ENCODE data around the gene CGN.

The CGN gene

GRCh38 chr1:151502859-151503780, 8.1 kb upstream of the CGN start:
- Mint-ChIP-seq H3K36me3 (ENCODE audit: insufficient read depth) (no peaks in the 10 kb centered on the region), H3K9me3 (no peaks in the 10 kb centered on the region), H3K4me3 (no peak overlapping the region), H3K4me1 (no peaks in the 10 kb centered on the region), H3K27ac (ENCODE audit: low read depth) (no peak overlapping the region), H3K27me3 (no peaks in the 10 kb centered on the region)
- DNase-seq (ENCODE audit: low spot score in 2 of 2), result no peak
- ATAC-seq (replicated peaks; ENCODE audit: extremely low read depth, poor library complexity, severe bottlenecking), result no peak

DNA sequence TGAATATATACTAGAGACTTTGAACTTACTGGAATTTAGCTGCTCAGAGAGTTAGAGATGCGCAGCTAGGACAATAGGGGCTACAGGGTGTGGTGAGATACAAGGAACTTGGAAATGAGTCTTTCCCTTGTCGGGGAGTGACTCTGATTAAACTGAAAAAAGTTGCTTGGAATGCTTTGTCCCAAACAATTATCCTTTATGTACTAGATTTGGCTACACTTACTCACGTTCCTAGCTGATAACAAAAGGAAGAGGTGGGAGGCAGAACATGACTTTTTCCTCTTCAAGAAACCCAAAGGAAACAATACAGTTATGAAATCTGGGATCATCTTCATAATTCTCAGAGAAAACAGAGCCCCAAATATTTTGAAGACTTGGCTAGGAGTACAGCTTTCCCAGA, 6.9 kb upstream of the CGN start:
- H3K4me3 Mint-ChIP-seq, result no peak overlapping the region
- ATAC-seq (replicated peaks; ENCODE audit: extremely low read depth, poor library complexity, severe bottlenecking) (no peak), DNase-seq (ENCODE audit: low spot score in 2 of 2) (no peak)
- no peaks in the 10 kb centered on the region for H3K9me3 Mint-ChIP-seq
- no peak overlapping the region for H3K27ac Mint-ChIP-seq (ENCODE audit: low read depth)
- H3K36me3 Mint-ChIP-seq (ENCODE audit: insufficient read depth), result no peaks in the 10 kb centered on the region
- no peaks in the 10 kb centered on the region for H3K4me1 Mint-ChIP-seq
- no peaks in the 10 kb centered on the region for H3K27me3 Mint-ChIP-seq

DNA sequence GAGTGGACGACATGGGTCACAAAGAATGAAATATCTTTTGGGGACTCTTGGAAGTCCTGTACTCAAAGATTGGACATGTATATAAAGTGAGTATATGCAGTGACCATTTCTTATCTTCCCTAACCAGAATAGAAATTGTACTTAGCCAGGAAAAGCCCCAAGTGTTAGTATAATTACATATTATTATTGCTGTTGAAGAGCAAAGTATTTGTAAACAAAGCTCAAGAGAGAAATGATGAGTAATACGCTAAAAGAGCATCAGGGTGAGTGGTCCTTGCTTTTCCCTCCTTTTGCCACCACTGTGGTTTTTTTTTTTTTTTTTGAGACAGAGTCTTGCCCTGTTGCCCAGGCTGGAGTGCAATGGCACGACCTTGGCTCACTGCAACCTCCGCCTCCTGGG, 6.4 kb upstream of the CGN start:
- Mint-ChIP-seq H3K36me3 (ENCODE audit: insufficient read depth) (no peaks in the 10 kb centered on the region), H3K27me3 (no peaks in the 10 kb centered on the region), H3K4me3 (no peak overlapping the region), H3K9me3 (no peaks in the 10 kb centered on the region), H3K4me1 (no peaks in the 10 kb centered on the region), H3K27ac (ENCODE audit: low read depth) (no peak overlapping the region)
- no peak for DNase-seq (ENCODE audit: low spot score in 2 of 2)
- no peak for ATAC-seq (replicated peaks; ENCODE audit: extremely low read depth, poor library complexity, severe bottlenecking)

- H3K4me1 Mint-ChIP-seq, result peaks cover 14% of the 10 kb centered on the region
- no peaks in the 10 kb centered on the region for H3K27me3 Mint-ChIP-seq
- ATAC-seq (replicated peaks; ENCODE audit: extremely low read depth, poor library complexity, severe bottlenecking), result no peak
- no peaks in the 10 kb centered on the region for H3K9me3 Mint-ChIP-seq
- no peak overlapping the region for H3K4me3 Mint-ChIP-seq
- peaks cover 3% of the 10 kb centered on the region for H3K36me3 Mint-ChIP-seq (ENCODE audit: insufficient read depth)
- no peak overlapping the region for H3K27ac Mint-ChIP-seq (ENCODE audit: low read depth)
- DNase-seq (ENCODE audit: low spot score in 2 of 2), result no peak
Measured at GRCh38 chr1:151508833-151509232, 2.4 kb upstream of the CGN start.

DNA sequence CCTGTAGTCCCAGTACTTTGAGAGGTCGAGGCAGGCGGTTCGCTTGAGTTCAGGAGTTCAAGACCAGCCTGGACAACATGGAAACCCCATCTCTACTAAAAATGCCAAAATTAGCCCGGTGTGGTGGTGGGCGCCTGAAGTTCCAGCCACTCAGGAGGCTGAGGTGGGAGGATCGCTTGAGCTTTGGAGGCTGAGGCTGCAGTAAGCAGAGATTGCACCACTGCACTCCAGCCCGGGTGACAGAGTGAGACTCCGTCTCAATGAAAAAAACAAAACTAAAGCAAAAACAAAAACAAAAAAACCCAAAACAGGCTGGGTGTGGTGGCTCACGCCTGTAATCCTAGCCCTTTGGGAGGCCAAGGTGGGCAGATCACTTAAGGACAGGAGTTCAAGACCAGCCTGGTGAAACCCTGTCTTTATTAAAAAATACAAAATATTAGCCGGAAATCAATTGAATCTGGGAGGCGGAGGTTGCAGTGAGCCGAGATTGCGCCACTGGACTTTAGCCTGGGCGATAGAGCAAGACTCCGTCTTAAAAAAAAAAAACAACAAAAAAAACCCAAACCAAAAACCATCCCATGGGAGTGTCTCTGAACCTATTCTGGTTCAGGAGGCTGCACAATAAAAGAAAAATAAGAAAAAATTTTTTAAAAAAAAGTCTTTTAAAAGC, 1.7 kb upstream of the CGN start:
- H3K4me1 Mint-ChIP-seq, result peaks cover 16% of the 10 kb centered on the region
- H3K9me3 Mint-ChIP-seq, result no peaks in the 10 kb centered on the region
- no peak overlapping the region for H3K27ac Mint-ChIP-seq (ENCODE audit: low read depth)
- H3K27me3 Mint-ChIP-seq, result no peaks in the 10 kb centered on the region
- ATAC-seq (replicated peaks; ENCODE audit: extremely low read depth, poor library complexity, severe bottlenecking) (no peak), DNase-seq (ENCODE audit: low spot score in 2 of 2) (no peak)
- peaks cover 3% of the 10 kb centered on the region for H3K36me3 Mint-ChIP-seq (ENCODE audit: insufficient read depth)
- H3K4me3 Mint-ChIP-seq, result no peak overlapping the region

- peaks cover 16% of the 10 kb centered on the region for H3K4me1 Mint-ChIP-seq
- no peak for DNase-seq (ENCODE audit: low spot score in 2 of 2)
- H3K27ac Mint-ChIP-seq (ENCODE audit: low read depth), result no peak overlapping the region
- no peaks in the 10 kb centered on the region for H3K27me3 Mint-ChIP-seq
- H3K36me3 Mint-ChIP-seq (ENCODE audit: insufficient read depth), result peaks cover 3% of the 10 kb centered on the region
- no peaks in the 10 kb centered on the region for H3K9me3 Mint-ChIP-seq
- peak overlapping the region; percentile 96 for H3K4me3 Mint-ChIP-seq
- ATAC-seq (replicated peaks; ENCODE audit: extremely low read depth, poor library complexity, severe bottlenecking), result no peak
Measured at GRCh38 chr1:151510020-151510405, 1.2 kb upstream of the CGN start.

DNA sequence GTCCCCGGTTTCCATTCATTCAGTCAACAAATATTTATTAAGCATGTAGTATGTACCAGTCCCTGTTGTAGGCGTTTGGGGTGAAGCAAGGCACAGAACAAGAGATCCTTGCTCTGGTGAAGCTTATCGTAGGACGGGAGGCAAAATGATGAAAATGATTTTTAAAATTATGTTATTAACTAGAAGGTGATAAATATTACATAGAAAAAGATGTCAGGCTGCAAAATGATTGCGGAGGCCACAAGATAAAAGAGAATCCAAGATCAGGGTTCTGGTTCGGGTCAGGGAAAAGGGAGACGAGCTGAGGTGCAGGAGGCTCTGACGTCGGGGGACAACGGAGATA, 602 bp upstream of the CGN start:
- H3K9me3 Mint-ChIP-seq, result no peaks in the 10 kb centered on the region
- peaks cover 3% of the 10 kb centered on the region for H3K36me3 Mint-ChIP-seq (ENCODE audit: insufficient read depth)
- DNase-seq (ENCODE audit: low spot score in 2 of 2), result no peak
- peak overlapping the region; percentile 96 for H3K4me3 Mint-ChIP-seq
- peak overlapping the region; percentile 82 for H3K27ac Mint-ChIP-seq (ENCODE audit: low read depth)
- peak; percentile 21 for ATAC-seq (replicated peaks; ENCODE audit: extremely low read depth, poor library complexity, severe bottlenecking)
- no peaks in the 10 kb centered on the region for H3K27me3 Mint-ChIP-seq
- H3K4me1 Mint-ChIP-seq, result peaks cover 16% of the 10 kb centered on the region

DNA sequence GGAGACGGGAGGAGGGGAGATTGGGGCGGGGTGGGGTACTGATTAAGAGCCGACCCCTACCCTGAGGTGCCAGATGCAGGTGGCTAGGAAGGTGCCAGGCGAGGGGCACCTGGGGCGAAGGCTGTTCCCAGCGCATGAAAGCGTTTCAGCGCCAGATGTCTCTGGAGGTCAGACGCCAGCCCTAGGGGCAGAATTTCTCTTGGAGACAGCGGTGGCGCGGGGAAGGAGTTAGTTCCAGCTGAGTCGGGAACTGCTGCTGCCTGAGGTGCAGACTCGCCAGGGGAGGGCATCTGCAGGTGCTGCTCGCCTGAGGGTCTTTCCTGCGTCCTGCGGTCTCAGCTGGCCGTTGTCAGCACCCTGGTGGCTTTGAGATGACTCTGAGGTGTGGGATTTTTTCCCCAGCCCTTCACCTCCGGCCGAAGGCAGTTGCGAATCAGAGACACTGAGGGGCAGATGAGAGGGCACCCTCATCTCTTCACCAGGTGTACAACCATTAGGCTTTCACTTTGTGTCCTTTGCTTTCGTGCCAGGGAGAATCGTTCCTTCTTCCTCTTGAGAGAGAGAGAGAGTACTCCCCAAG, 539 bp downstream of the CGN start:
- ATAC-seq (replicated peaks; ENCODE audit: extremely low read depth, poor library complexity, severe bottlenecking) (peak; percentile 33), DNase-seq (ENCODE audit: low spot score in 2 of 2) (no peak)
- H3K4me3 Mint-ChIP-seq, result peak overlapping the region; percentile 96
- no peaks in the 10 kb centered on the region for H3K9me3 Mint-ChIP-seq
- H3K27me3 Mint-ChIP-seq, result no peaks in the 10 kb centered on the region
- no peak overlapping the region for H3K27ac Mint-ChIP-seq (ENCODE audit: low read depth)
- H3K4me1 Mint-ChIP-seq, result peaks cover 16% of the 10 kb centered on the region
- H3K36me3 Mint-ChIP-seq (ENCODE audit: insufficient read depth), result peaks cover 3% of the 10 kb centered on the region

GRCh38 chr1:151512326-151512725, 1.1 kb downstream of the CGN start:
- H3K4me3 Mint-ChIP-seq, result peak overlapping the region; percentile 96
- no peak overlapping the region for H3K27ac Mint-ChIP-seq (ENCODE audit: low read depth)
- H3K4me1 Mint-ChIP-seq, result peaks cover 16% of the 10 kb centered on the region
- no peaks in the 10 kb centered on the region for H3K27me3 Mint-ChIP-seq
- no peak for ATAC-seq (replicated peaks; ENCODE audit: extremely low read depth, poor library complexity, severe bottlenecking)
- peaks cover 3% of the 10 kb centered on the region for H3K36me3 Mint-ChIP-seq (ENCODE audit: insufficient read depth)
- no peaks in the 10 kb centered on the region for H3K9me3 Mint-ChIP-seq
- no peak for DNase-seq (ENCODE audit: low spot score in 2 of 2)

GRCh38 chr1:151512801-151513625, 1.8 kb downstream of the CGN start:
- ATAC-seq (replicated peaks; ENCODE audit: extremely low read depth, poor library complexity, severe bottlenecking) (no peak), DNase-seq (ENCODE audit: low spot score in 2 of 2) (no peak)
- Mint-ChIP-seq H3K27ac (ENCODE audit: low read depth) (no peak overlapping the region), H3K4me1 (peaks cover 16% of the 10 kb centered on the region), H3K4me3 (peak overlapping the region; percentile 7), H3K9me3 (no peaks in the 10 kb centered on the region), H3K36me3 (ENCODE audit: insufficient read depth) (peaks cover 3% of the 10 kb centered on the region), H3K27me3 (no peaks in the 10 kb centered on the region)

DNA sequence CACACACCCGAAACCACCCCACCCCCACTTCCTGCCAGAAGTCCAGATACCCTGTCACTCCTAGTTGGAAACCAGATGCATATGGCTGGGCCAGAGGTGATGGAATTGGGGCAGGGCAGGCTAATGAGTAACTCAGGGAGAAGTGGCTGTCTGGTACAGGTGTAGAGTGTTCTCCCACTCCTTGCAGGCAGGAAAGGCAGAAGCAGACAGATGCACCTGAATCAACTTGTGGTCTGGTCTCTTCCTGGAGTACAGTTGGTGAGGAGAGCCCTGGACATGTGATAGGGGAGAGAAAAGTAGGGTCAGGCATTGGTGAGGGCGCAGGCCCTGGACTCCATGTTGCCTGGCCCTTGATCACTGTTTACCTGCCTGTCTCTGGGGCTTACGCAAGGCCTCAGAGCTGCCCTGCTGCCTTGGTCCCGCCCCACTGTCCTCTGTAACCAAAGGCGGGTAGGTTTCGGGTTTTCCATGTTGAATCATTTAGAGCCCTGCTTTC, 2.5 kb downstream of the CGN start:
- Mint-ChIP-seq H3K27me3 (no peaks in the 10 kb centered on the region), H3K4me3 (peak overlapping the region; percentile 7), H3K9me3 (no peaks in the 10 kb centered on the region), H3K36me3 (ENCODE audit: insufficient read depth) (peaks cover 3% of the 10 kb centered on the region), H3K4me1 (peaks cover 16% of the 10 kb centered on the region), H3K27ac (ENCODE audit: low read depth) (no peak overlapping the region)
- DNase-seq (ENCODE audit: low spot score in 2 of 2) (no peak), ATAC-seq (replicated peaks; ENCODE audit: extremely low read depth, poor library complexity, severe bottlenecking) (no peak)

DNA sequence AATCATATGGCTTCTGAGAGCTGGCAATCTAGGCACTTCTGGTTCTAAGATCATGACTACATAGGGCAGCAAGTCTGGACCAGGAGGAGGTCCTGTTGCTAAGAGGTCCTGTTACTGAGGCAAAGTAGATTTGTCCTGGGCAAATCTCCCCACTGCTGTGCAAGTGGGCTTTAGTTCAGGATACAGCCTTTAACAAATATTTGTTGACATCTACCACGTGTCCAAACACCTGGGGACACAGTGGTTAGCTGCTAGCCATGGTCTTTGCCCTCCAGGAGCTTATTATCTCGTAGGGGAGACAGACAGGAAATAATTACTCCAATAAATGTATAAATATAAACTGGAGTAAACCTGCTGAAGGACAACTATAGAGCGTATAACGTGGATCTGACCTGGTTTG, 3.2 kb downstream of the CGN start:
- peaks cover 3% of the 10 kb centered on the region for H3K36me3 Mint-ChIP-seq (ENCODE audit: insufficient read depth)
- no peak for DNase-seq (ENCODE audit: low spot score in 2 of 2)
- no peak overlapping the region for H3K27ac Mint-ChIP-seq (ENCODE audit: low read depth)
- no peak for ATAC-seq (replicated peaks; ENCODE audit: extremely low read depth, poor library complexity, severe bottlenecking)
- peaks cover 16% of the 10 kb centered on the region for H3K4me1 Mint-ChIP-seq
- H3K4me3 Mint-ChIP-seq, result no peak overlapping the region
- no peaks in the 10 kb centered on the region for H3K9me3 Mint-ChIP-seq
- H3K27me3 Mint-ChIP-seq, result no peaks in the 10 kb centered on the region
